ENCODE measurements around the gene ENTREP3. TPM values are rescaled to one million over a fixed set of nuclear protein-coding genes. Genes with fewer than 3 reads are reported as not detected.

The ENTREP3 gene
- total RNA-seq, 2 experiments from 2014 or later, result 9.1 to 59.3 TPM

DNA sequence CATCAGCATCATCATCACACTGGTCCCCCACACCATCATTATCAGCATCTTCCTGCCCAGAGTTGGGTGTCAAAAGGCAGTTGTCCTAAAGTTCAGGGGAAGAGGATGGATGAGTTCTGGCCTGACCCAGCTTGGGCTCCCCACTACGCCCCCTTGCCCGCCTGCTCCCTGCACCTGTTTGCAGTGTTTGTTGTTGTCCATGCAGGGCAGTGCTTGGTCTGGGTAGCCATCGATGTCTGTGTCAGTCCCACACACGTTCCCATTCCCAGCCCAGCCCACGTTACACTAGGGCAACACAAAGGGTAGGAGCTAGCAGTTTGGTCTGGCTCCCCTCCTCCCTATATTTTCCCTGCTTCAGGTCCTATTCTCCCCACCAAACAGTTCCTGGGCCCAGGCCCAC, 54.4 kb downstream of the ENTREP3 start:
- Histone ChIP-seq H3K9me2 (ENCODE audit: insufficient read depth, low read length) (no peaks in the 10 kb centered on the region), H3K27ac (ENCODE audit: low read depth, low read length, poor library complexity, severe bottlenecking) (no peak overlapping the region), H3K79me2 (ENCODE audit: insufficient read depth, low read depth, low read length) (no peaks in the 10 kb centered on the region), H2AFZ (ENCODE audit: low read length) (no peak overlapping the region), H4K20me1 (ENCODE audit: insufficient read depth, low read length) (no peaks in the 10 kb centered on the region), H3K9me3 (ENCODE audit: low read length) (no peaks in the 10 kb centered on the region), H3K4me2 (ENCODE audit: low read length) (no peak overlapping the region), H3K4me3 (ENCODE audit: low read depth, low read length, poor library complexity, severe bottlenecking) (no peak overlapping the region), H3K4me1 (ENCODE audit: insufficient read depth, low read length, poor library complexity, severe bottlenecking) (no peaks in the 10 kb centered on the region), H3K36me3 (ENCODE audit: insufficient read depth, low read length) (no peaks in the 10 kb centered on the region)
- no peak for TF ChIP-seq EZH2phosphoT487 (IDR thresholded peaks at IDR 0.05; ENCODE audit: borderline replicate concordance, low read depth, low read length)
- TF ChIP-seq, protein P1, sequence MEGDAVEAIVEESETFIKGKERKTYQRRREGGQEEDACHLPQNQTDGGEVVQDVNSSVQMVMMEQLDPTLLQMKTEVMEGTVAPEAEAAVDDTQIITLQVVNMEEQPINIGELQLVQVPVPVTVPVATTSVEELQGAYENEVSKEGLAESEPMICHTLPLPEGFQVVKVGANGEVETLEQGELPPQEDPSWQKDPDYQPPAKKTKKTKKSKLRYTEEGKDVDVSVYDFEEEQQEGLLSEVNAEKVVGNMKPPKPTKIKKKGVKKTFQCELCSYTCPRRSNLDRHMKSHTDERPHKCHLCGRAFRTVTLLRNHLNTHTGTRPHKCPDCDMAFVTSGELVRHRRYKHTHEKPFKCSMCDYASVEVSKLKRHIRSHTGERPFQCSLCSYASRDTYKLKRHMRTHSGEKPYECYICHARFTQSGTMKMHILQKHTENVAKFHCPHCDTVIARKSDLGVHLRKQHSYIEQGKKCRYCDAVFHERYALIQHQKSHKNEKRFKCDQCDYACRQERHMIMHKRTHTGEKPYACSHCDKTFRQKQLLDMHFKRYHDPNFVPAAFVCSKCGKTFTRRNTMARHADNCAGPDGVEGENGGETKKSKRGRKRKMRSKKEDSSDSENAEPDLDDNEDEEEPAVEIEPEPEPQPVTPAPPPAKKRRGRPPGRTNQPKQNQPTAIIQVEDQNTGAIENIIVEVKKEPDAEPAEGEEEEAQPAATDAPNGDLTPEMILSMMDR (conservative IDR thresholded peaks at IDR 0.05; ENCODE audit: low read length), result no peak
- no peak for DNase-seq (ENCODE audit: low spot score)
- POLR2A ChIA-PET, result interaction anchor here (1.3 kb wide), 1 partner anchor 21 kb away, joined by 3 read pairs; no protein-coding TSS in a partner anchor
- CTCF ChIA-PET (ENCODE audit: unreplicated experiment), result no interaction called here
- BruUV-seq (replicated peaks), result no TSS peak
- intact Hi-C loops (cut with micrococcal nuclease; ENCODE audit: unreplicated experiment), result no loop called here

DNA sequence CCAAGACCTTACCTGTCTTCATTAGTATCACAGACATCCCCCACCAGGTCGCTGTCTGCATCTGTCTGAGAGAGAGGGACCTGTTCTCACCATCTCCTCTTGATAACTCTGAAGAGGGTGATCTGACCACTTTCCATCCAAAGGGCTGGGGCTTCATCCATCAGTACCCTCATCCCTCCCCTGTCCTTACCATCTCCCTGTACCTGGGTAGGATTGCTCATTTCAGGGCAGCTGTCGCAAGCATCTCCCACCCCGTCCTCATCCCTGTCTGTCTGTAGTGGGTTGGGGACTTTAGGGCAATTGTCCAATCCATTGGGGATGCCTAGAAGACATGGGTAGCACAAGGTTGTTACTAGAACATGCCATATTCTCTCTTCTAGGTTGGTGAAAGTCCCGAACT, 55.5 kb downstream of the ENTREP3 start:
- intact Hi-C loops (cut with micrococcal nuclease; ENCODE audit: unreplicated experiment), result no loop called here
- Histone ChIP-seq H3K27ac (ENCODE audit: low read depth, low read length, poor library complexity, severe bottlenecking) (no peak overlapping the region), H3K36me3 (ENCODE audit: insufficient read depth, low read length) (no peaks in the 10 kb centered on the region), H3K79me2 (ENCODE audit: insufficient read depth, low read depth, low read length) (no peaks in the 10 kb centered on the region), H3K4me2 (ENCODE audit: low read length) (no peak overlapping the region), H3K9me2 (ENCODE audit: insufficient read depth, low read length) (no peaks in the 10 kb centered on the region), H3K4me3 (ENCODE audit: low read depth, low read length, poor library complexity, severe bottlenecking) (no peak overlapping the region), H4K20me1 (ENCODE audit: insufficient read depth, low read length) (no peaks in the 10 kb centered on the region), H2AFZ (ENCODE audit: low read length) (no peak overlapping the region), H3K4me1 (ENCODE audit: insufficient read depth, low read length, poor library complexity, severe bottlenecking) (peaks cover 1% of the 10 kb centered on the region), H3K9me3 (ENCODE audit: low read length) (no peaks in the 10 kb centered on the region)
- no peak for DNase-seq (ENCODE audit: low spot score)
- no TSS peak for BruUV-seq (replicated peaks)
- ChIA-PET POLR2A (no interaction called here), CTCF (ENCODE audit: unreplicated experiment) (interaction anchor here (0.6 kb wide), 1 partner anchor 50 kb away, joined by 3 read pairs; no protein-coding TSS in a partner anchor)
- TF ChIP-seq EZH2phosphoT487 (IDR thresholded peaks at IDR 0.05; ENCODE audit: borderline replicate concordance, low read depth, low read length), result no peak
- TF ChIP-seq, protein P1 (conservative IDR thresholded peaks at IDR 0.05; ENCODE audit: low read length), result no peak

DNA sequence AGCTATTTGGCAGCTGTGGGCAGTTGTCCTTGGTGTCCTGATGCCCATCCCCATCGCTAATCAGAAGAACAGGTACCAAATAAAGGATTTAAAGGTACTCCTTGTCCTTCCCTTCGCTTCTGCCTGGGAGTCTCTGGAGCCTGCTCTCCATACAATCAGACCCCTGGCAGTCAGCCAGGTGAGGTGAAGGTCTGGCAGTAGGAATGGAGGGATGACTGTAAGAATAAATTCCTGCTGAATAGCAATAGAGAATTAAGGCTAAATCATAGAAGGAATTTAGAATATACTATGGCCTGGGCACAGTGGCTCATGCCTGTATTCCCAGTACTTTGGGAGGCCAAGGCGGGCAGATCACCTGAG, 56.8 kb downstream of the ENTREP3 start:
- BruUV-seq (replicated peaks), result no TSS peak
- H3K4me3 ChIP-seq (ENCODE audit: low read depth, low read length, poor library complexity, severe bottlenecking), result no peak overlapping the region
- intact Hi-C loops (cut with micrococcal nuclease; ENCODE audit: unreplicated experiment), result no loop called here
- no peak overlapping the region for H2AFZ ChIP-seq (ENCODE audit: low read length)
- no peak overlapping the region for H3K4me2 ChIP-seq (ENCODE audit: low read length)
- no peaks in the 10 kb centered on the region for H4K20me1 ChIP-seq (ENCODE audit: insufficient read depth, low read length)
- no peak overlapping the region for H3K27ac ChIP-seq (ENCODE audit: low read depth, low read length, poor library complexity, severe bottlenecking)
- ChIA-PET CTCF (ENCODE audit: unreplicated experiment) (no interaction called here), POLR2A (interaction anchor here (0.7 kb wide), 1 partner anchor 94 kb away, joined by 3 read pairs; no protein-coding TSS in a partner anchor)
- no peak for TF ChIP-seq EZH2phosphoT487 (IDR thresholded peaks at IDR 0.05; ENCODE audit: borderline replicate concordance, low read depth, low read length)
- TF ChIP-seq, protein P1 (conservative IDR thresholded peaks at IDR 0.05; ENCODE audit: low read length), result no peak
- H3K79me2 ChIP-seq (ENCODE audit: insufficient read depth, low read depth, low read length), result no peaks in the 10 kb centered on the region
- peaks cover 9% of the 10 kb centered on the region for H3K4me1 ChIP-seq (ENCODE audit: insufficient read depth, low read length, poor library complexity, severe bottlenecking)
- H3K9me2 ChIP-seq (ENCODE audit: insufficient read depth, low read length), result no peaks in the 10 kb centered on the region
- no peaks in the 10 kb centered on the region for H3K36me3 ChIP-seq (ENCODE audit: insufficient read depth, low read length)
- no peak for DNase-seq (ENCODE audit: low spot score)
- no peaks in the 10 kb centered on the region for H3K9me3 ChIP-seq (ENCODE audit: low read length)
